Astrocyte (in vitro differentiated cells and primary cell): Measurements from ENCODE around the gene HTR5A.

Experiments used
- CTCF ChIP-seq: IDR thresholded peaks from 2 replicates; pipeline ENCODE4 v1.5.1; 2011; ENCODE audit warnings: low read depth, mild to moderate bottlenecking, inconsistent platforms, low read length, moderate library complexity; ENCODE audit not compliant: insufficient read depth
- EZH2 ChIP-seq: IDR thresholded peaks from 2 replicates; pipeline ENCODE4 v1.6.1; 2012; ENCODE audit warnings: mild to moderate bottlenecking, low read length, inconsistent platforms; ENCODE audit not compliant: insufficient read depth

GRCh38 chr7:155066417-155066950, 3.6 kb upstream of the HTR5A start:
- no peak for TF ChIP-seq CTCF
- no peak for TF ChIP-seq EZH2
